Spleen (tissue), 11 donors: ENCODE data around the gene EVPL. TPM values are rescaled to one million over a fixed set of nuclear protein-coding genes. Genes with fewer than 3 reads are reported as not detected.

ENCODE experiments used
- DNase-seq: peaks from one replicate; pipeline ENCODE4 v3.0.0-alpha.2; 2020
- H3K27ac ChIP-seq, 8 donors: fragments of 200-600 bp; sonication (generic) in 7 of 8; 1 replicate in 4 of 8; 2 replicates in 4 of 8; pipeline versions ENCODE4 v1.5.0 to v1.8.0; 2016 to 2021; ENCODE audit warnings: inconsistent platforms in 4 of 8, mild to moderate bottlenecking in 4 of 8, moderate library complexity in 1 of 8
- H3K27me3 ChIP-seq, 7 donors: fragments of 200-600 bp; sonication (generic) in 6 of 7; replicated peaks in 1 of 7; 1 replicate in 4 of 7; 2 replicates in 3 of 7; pipeline versions ENCODE4 v1.5.0 to v1.8.0; 2016 to 2021; ENCODE audit warnings: inconsistent platforms in 3 of 7, mild to moderate bottlenecking in 1 of 7
- H3K36me3 ChIP-seq, 6 donors: fragments of 200-600 bp; sonication (generic) in 5 of 6; 1 replicate in 4 of 6; 2 replicates in 2 of 6; pipeline versions ENCODE4 v1.5.0 to v1.8.0; 2016 to 2021; ENCODE audit warnings: inconsistent platforms in 2 of 6
- H3K4me1 ChIP-seq, 6 donors: fragments of 200-600 bp; sonication (generic) in 5 of 6; 1 replicate in 3 of 6; 2 replicates in 3 of 6; pipeline versions ENCODE4 v1.5.0 to v1.8.0; 2016 to 2021; ENCODE audit warnings: inconsistent platforms in 3 of 6
- H3K4me3 ChIP-seq, 8 donors: fragments of 200-600 bp; sonication (generic) in 7 of 8; 1 replicate in 4 of 8; 2 replicates in 4 of 8; pipeline versions ENCODE4 v1.5.0 to v1.8.0; 2016 to 2021; ENCODE audit warnings: inconsistent platforms in 4 of 8, mild to moderate bottlenecking in 4 of 8, moderate library complexity in 2 of 8
- H3K9me3 ChIP-seq, 8 donors: fragments of 200-600 bp; sonication (generic) in 7 of 8; 1 replicate in 4 of 8; 2 replicates in 4 of 8; pipeline versions ENCODE4 v1.5.0 to v1.8.0; 2016 to 2021; ENCODE audit warnings: inconsistent platforms in 4 of 8
- CTCF ChIP-seq, 11 experiments: fragments of 200-600 bp in 7 of 11; fragments of 450-650 bp in 4 of 11; sonication (generic) in 4 of 11; IDR thresholded peaks in 8 of 11; conservative IDR thresholded peaks in 3 of 11; 1 replicate in 7 of 11; 2 replicates in 4 of 11; pipeline versions ENCODE4 v1.4.0 to v1.8.0; 2016 to 2021; ENCODE audit warnings: antibody characterized with exemption in 11 of 11, inconsistent platforms in 4 of 11, mild to moderate bottlenecking in 1 of 11
- POLR2A ChIP-seq, 3 donors: fragments of 450-650 bp; IDR thresholded peaks; one replicate each; pipeline ENCODE4 v1.5.1; 2017; ENCODE audit warnings: antibody characterized with exemption in 3 of 3, mild to moderate bottlenecking in 1 of 3
- POLR2AphosphoS5 ChIP-seq, 3 donors: sonication (generic); formaldehyde crosslinking; IDR thresholded peaks; one replicate each; pipeline ENCODE4 v1.5.1; 2017; ENCODE audit warnings: antibody characterized with exemption in 3 of 3
- WGBS, 5 donors: extraction: QIAGEN DNeasy Blood & Tissue Kit in 3 of 5; methylation state at CpG; one replicate each; pipeline versions ENCODE4 v1.1.5 to v1.1.7; 2013 to 2018; 5-methylcytosine and 5-hydroxymethylcytosine counted together
- intact Hi-C: fragments of 100-400 bp; cut with DNase I; formaldehyde crosslinking; loops from one replicate; pipeline ENCODE4 v1.15.0; 2023; ENCODE audit warnings: low total_unique reads
- polyA plus RNA-seq, 3 donors: library from polyadenylated mRNA; stranded (reverse); fragments of 200-250 nt; gene quantifications; one replicate each; pipeline ENCODE4 v1.2.1, GENCODE V29; 2013
- total RNA-seq, 7 donors: library from RNA; depleted of rRNA in 3 of 7; stranded (reverse); fragments of >200 nt in 3 of 7; fragmentation: NEBNext Ultra II Directional in 4 of 7; extraction: Animal tissue kit (Norgen Biotek cat#: 25700) in 4 of 7; gene quantifications; one replicate each; pipeline versions ENCODE4 v1.1.0 to v1.2.1, GENCODE V29; 2016 to 2021
- donor health status: healthy with polysubstance abuse.
- donor health status: DM: no; HTN: no; CAD: no; lungs with moderate emphysema.
- donor health status: DM: no; HTN: no; CAD: no.
- donor health status: Bipolar disorder and iron deficiency.
- donor health status: healthy.
- donor health status: DM: no; HTN: no; CAD: no.
- donor health status: DM: yes; HTN: yes; CAD: no.

EVPL gene
- total and polyA plus RNA-seq, 10 donors = 0.04 to 0.56 (median 0.06) TPM; not detected in 3

GRCh38 chr17:76023900-76024237 is 3.2 kb downstream of the EVPL start:
- H3K9me3 ChIP-seq = no peaks in the 10 kb centered on the region
- H3K4me1 ChIP-seq = peaks cover 0 to 7% (median 1%) of the 10 kb centered on the region in 6 donors
- TF ChIP-seq POLR2A (IDR thresholded peaks at IDR 0.05) (no peak), POLR2AphosphoS5 (IDR thresholded peaks at IDR 0.05) (no peak), CTCF (IDR thresholded peaks at IDR 0.05 in 8 of 11, conservative IDR thresholded peaks at IDR 0.05 in 3 of 11) (no peak)
- intact Hi-C loops = no loop called here
- H3K27me3 ChIP-seq = peaks cover 0 to 30% (median 0%) of the 10 kb centered on the region in 7 donors
- no peaks in the 10 kb centered on the region for H3K36me3 ChIP-seq
- 76 to 98% (median 92%) methylated on average over 7 to 9 of the region's 9 CpGs for WGBS, 5 donors
- H3K27ac ChIP-seq = no peak overlapping the region
- no peak for DNase-seq
- H3K4me3 ChIP-seq = no peak overlapping the region

- H3K27me3 ChIP-seq = peaks cover 0 to 30% (median 0%) of the 10 kb centered on the region in 7 donors
- H3K36me3 ChIP-seq = no peaks in the 10 kb centered on the region
- peaks cover 0 to under 1% (median 0%) of the 10 kb centered on the region in 6 donors for H3K4me1 ChIP-seq
- WGBS, 5 donors = 84 to 94% (median 90%) methylated on average over 8 to 28 of the region's 28 CpGs
- H3K27ac ChIP-seq = no peak overlapping the region
- TF ChIP-seq POLR2AphosphoS5 (IDR thresholded peaks at IDR 0.05) (no peak), CTCF (IDR thresholded peaks at IDR 0.05 in 8 of 11, conservative IDR thresholded peaks at IDR 0.05 in 3 of 11) (no peak), POLR2A (IDR thresholded peaks at IDR 0.05) (no peak)
- no peaks in the 10 kb centered on the region for H3K9me3 ChIP-seq
- H3K4me3 ChIP-seq = no peak overlapping the region
- intact Hi-C loops = no loop called here
- DNase-seq = no peak
These were observed 3.9 kb downstream of the EVPL start for GRCh38 chr17:76022973-76023899.

- intact Hi-C loops = no loop called here
- no peak for DNase-seq
These were observed 4.8 kb downstream of the EVPL start for GRCh38 chr17:76022285-76022684.

GRCh38 chr17:76019833-76020467 is 7.2 kb downstream of the EVPL start:
- Histone ChIP-seq H3K36me3 (no peaks in the 10 kb centered on the region), H3K4me1 (peaks cover 0 to 5% (median 0%) of the 10 kb centered on the region in 6 donors), H3K27me3 (peaks cover 0 to 43% (median 0%) of the 10 kb centered on the region in 7 donors), H3K27ac (no peak overlapping the region), H3K4me3 (no peak overlapping the region), H3K9me3 (no peaks in the 10 kb centered on the region)
- intact Hi-C loops = no loop called here
- DNase-seq = no peak
- WGBS, 5 donors = 88 to 95% (median 90%) methylated on average over 6 of the region's 6 CpGs
- TF ChIP-seq CTCF (IDR thresholded peaks at IDR 0.05 in 8 of 11, conservative IDR thresholded peaks at IDR 0.05 in 3 of 11) (no peak), POLR2AphosphoS5 (IDR thresholded peaks at IDR 0.05) (no peak), POLR2A (IDR thresholded peaks at IDR 0.05) (no peak)

More at GRCh38 chr17:76022285-76022684, 4.8 kb downstream of the EVPL start:
- Histone ChIP-seq H3K9me3 (no peaks in the 10 kb centered on the region), H3K4me3 (no peak overlapping the region), H3K4me1 (no peaks in the 10 kb centered on the region), H3K27ac (no peak overlapping the region), H3K27me3 (peaks cover 0 to 30% (median 0%) of the 10 kb centered on the region in 7 donors), H3K36me3 (no peaks in the 10 kb centered on the region)
- WGBS, 5 donors = 78 to 89% (median 85%) methylated on average over 19 to 24 of the region's 24 CpGs
- no peak for TF ChIP-seq POLR2AphosphoS5 (IDR thresholded peaks at IDR 0.05)
